GM19239 (cell line): ENCODE data around the gene GRAMD1B.

Experiments used
- DNase-seq: peaks from one replicate; pipeline ENCODE4 v3.0.0; 2011; ENCODE audit warnings: low spot score; ENCODE audit not compliant: insufficient read length
- FAIRE-seq: peaks from 2 replicates; lab custom pipeline; 2011; peaks lifted over from hg19 to GRCh38; lab: Jason Lieb, UNC

GRAMD1B gene

DNA sequence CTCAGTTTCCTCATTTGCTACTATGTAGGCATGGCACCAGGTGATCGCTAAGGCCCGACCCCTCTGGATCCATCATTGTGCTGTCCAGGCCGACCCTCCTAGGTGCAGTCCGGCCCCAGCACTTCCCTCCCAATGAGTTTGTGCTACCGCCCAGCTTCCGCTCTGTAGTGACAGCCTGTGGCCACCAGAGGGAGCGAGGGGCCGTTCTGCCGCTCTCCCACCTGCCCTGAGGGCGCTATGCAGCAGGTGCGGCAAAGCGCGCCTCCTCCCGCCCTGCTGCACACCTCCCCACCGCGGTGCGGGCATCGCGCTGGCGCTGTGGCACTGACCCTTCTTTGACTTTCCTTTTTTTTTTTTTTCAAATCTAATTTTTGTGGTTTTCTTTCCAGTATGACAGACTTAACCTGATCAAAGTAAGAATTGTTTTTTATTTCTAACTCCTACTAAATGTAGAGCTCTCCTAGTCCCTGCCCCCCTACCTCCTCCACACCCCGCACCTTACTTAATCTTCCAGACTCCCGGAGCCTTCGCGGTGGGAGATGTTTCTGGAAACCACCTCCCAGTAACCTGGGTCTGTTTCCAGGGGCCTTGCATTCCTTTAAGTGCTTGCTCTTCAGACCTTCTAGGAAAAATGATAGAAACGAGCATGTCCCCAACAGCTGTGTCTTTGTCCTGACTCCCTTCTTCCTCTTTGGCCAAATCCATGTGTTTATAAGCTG, 150.6 kb downstream of the GRAMD1B start:
- DNase-seq (peak; percentile 88), FAIRE-seq (peak; percentile 88)

DNA sequence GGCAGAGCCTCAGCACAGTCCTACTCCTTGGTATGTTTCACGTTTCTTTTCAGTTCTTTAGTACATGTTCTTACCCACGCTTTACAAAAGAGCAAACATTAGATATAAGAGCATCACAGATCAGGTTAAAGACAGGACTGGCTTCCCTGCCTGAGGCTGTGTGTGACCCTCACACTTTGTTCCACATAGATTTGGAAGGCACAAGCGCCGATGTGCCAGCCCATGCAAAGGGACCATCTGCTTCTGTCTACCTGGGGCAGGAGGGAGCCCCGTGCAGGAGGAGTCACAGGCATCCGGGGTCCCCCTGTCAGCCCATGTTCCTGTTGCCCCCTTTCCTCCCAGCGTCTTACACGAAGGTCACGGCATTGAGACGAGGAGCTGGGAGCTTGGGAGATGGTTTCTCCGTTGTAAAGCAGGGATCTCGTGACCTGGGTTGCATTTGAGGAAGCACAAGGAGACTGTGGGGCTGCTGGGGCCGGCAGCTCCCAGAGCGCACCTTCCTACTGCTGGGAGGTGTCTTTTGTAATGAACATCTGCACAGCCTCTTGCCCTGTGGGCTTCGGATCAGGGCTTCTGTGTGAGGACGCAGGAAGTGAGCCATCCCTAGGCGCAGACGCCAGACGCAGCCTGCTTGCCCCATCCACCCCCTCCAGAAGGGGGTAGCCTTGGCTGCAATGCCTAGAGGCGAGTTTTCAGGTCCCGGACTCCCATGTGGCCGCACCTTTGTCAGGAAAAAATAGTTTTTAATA, 151.8 kb downstream of the GRAMD1B start:
- no peak for FAIRE-seq
- DNase-seq, result no peak

- DNase-seq (no peak), FAIRE-seq (no peak)
Observed at GRCh38 chr11:123582992-123583504, 153.0 kb downstream of the GRAMD1B start.

GRCh38 chr11:123584186-123584585, 154.1 kb downstream of the GRAMD1B start:
- DNase-seq, result no peak
- no peak for FAIRE-seq

DNA sequence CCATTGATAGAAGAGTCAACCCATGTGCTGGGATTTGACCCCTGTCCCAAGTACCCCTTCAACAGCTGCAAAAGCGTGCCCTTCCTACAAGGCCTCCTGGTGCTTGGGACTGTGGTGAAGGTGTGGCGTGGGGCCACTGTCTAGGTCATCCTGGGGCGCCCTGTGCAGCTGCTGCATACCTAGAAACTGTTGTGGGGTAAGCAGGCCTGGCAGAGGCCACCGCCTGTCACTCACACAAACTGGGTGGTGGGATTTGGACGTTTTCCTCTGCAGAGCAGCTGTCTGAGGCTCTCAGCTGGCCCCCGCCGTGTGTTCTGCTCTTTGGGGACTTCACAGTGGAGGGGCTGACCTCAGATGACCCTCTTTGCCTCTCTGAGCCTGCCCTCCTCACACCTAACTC, 154.7 kb downstream of the GRAMD1B start:
- no peak for FAIRE-seq
- no peak for DNase-seq

DNA sequence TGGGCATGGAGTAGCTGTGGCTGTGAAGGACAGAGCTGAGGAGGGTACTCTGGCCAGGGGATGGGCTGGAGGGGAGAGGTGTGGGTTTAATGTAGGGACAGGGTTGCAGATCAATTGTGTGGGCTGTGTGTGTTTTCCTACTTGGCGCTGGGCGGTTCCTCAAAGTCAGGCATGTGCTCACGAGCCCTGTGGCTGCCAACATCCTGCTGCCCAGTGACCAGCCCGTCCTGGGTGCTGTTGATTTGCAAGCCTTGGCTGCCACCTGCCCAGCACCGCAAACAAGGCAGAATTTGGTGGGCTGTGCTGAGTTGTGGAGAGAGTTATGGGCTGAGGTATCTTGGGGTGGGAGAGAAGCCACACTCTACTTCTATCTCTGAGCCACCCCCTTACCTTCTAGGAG, 155.1 kb downstream of the GRAMD1B start:
- FAIRE-seq, result no peak
- no peak for DNase-seq

GRCh38 chr11:123585706-123586105, 155.6 kb downstream of the GRAMD1B start:
- FAIRE-seq, result no peak

GRCh38 chr11:123586568-123586967, 156.5 kb downstream of the GRAMD1B start:
- FAIRE-seq (no peak), DNase-seq (no peak)

More at GRCh38 chr11:123585706-123586105, 155.6 kb downstream of the GRAMD1B start:
- no peak for DNase-seq

GRCh38 chr11:123587044-123587443, 157.0 kb downstream of the GRAMD1B start:
- no peak for DNase-seq

DNA sequence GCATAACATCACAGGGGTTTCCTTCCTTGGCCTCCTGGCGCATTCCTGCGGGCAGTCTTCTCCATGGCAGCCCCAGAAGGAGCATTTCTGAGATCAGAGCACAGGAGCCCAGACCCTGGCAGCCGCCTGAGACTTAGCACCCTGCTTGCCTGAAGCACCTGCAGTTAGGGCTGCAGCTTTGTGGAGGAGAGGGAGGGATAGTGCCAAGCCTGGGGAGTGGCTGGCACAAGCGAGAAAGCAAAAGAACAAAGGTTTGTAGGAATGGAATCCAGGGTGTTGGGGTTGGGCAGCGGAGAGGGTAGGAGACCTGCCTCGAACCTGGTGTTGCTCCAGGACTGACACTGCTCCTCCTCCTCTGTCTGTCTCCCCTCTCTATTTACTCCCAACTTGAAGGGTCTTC, 157.5 kb downstream of the GRAMD1B start:
- FAIRE-seq, result no peak
- DNase-seq, result no peak

More at GRCh38 chr11:123587044-123587443, 157.0 kb downstream of the GRAMD1B start:
- FAIRE-seq, result no peak

DNA sequence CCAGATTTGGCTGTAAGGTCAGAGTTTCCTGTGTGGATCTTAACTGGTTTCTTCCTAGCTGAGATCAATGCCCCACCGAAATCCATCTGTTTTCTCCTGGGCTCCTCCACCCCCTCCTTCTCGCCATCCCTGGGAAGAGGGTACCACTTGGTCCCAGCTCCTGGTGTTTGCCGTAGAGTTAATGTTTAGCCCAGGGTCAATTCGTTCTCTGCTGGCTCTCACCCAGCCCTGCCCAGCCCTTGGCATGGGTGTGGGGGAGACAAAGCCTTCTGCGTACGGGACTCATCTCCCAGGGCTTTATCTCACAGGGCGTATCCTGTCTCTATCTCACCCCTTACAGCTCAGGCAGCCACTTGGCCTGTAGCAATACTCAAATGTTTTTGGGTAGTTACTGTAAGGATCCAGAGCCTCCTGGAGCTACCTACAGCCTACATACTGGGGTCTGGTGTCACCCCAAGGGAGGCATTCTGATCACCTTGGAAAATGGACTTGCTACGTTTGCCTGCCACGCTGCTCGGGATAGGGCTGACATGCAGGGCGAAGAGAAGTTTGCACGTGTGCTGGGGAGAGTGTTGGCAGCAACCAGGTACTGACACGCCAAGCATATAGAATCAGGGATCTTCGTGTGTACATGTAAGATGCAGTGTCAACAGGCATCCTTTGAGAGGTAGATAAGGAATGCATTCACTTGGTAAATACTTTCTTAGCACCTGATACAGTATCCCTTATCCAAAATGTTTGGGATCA, 158.2 kb downstream of the GRAMD1B start:
- DNase-seq, result no peak
- FAIRE-seq, result no peak

GRCh38 chr11:123588864-123589262, 158.8 kb downstream of the GRAMD1B start:
- DNase-seq, result no peak
- FAIRE-seq, result no peak

GRCh38 chr11:123590296-123590912, 160.3 kb downstream of the GRAMD1B start:
- FAIRE-seq, result no peak
- DNase-seq, result no peak

DNA sequence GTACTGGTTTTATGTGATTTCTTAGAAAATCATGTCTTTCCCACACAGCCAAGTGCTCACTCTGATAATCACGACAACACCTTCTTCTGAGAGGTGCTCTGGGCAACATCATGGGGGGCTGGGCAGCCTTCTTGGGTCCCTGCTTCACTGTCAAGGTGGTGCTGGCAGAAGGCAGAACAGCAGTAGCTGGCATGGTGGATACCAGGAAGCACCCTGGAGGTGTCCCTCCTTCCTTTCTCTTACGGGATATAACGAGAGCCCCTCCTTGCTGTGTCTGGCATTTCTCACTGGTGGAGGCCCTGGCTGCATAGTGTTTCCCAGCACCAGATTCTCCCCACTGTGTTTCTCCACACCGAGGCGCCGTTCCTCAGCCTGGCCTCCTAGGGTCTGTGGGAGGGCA, 163.5 kb downstream of the GRAMD1B start:
- DNase-seq (no peak), FAIRE-seq (no peak)

GRCh38 chr11:123594188-123594901, 164.3 kb downstream of the GRAMD1B start:
- DNase-seq (no peak), FAIRE-seq (no peak)

- no peak for DNase-seq
- FAIRE-seq, result no peak
Observed at GRCh38 chr11:123594921-123595320, 164.9 kb downstream of the GRAMD1B start.

- no peak for FAIRE-seq
Observed at GRCh38 chr11:123597859-123598258, 167.8 kb downstream of the GRAMD1B start.

GRCh38 chr11:123601136-123601535, 171.1 kb downstream of the GRAMD1B start:
- DNase-seq (no peak), FAIRE-seq (no peak)

More at GRCh38 chr11:123597859-123598258, 167.8 kb downstream of the GRAMD1B start:
- no peak for DNase-seq

DNA sequence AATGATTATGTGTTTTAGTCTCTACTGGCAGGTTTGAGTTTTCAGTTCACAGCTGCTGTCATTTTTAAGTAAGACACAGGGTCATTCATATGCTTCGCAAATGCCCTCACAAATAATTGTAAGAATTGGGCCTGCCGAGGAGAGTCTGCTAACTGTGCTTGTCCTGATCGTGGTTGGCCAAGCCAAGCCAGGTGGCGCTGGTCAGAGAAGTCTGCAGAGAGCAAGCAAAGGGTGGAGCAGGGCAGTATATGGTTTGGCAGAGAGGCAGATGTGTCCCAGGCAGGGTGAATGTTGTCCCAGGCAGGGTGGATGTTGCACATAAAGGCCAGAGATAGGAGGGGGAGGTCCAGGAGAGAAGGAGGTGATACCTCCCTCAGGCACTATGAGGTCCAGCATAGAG, 171.7 kb downstream of the GRAMD1B start:
- FAIRE-seq (no peak), DNase-seq (no peak)

GRCh38 chr11:123603666-123604065, 173.6 kb downstream of the GRAMD1B start:
- DNase-seq, result no peak
- no peak for FAIRE-seq
